ENCODE measurements around the gene BCAS3. TPM values are rescaled to one million over a fixed set of nuclear protein-coding genes. Genes with fewer than 3 reads are reported as not detected.

BCAS3 gene
- total RNA-seq, 2 donors from 2014 or later, result 28.0 to 33.4 TPM

GRCh38 chr17:61313461-61314326, 636.0 kb downstream of the BCAS3 start:
- Mint-ChIP-seq H3K4me1 (ENCODE audit: low read depth) (no peaks in the 10 kb centered on the region), H3K36me3 (ENCODE audit: insufficient read depth in 2 of 2) (no peaks in the 10 kb centered on the region), H3K27ac (no peak overlapping the region), H3K4me3 (no peak overlapping the region), H3K9me3 (no peaks in the 10 kb centered on the region), H3K27me3 (ENCODE audit: low read depth) (no peaks in the 10 kb centered on the region)
- DNase-seq (no peak), ATAC-seq (replicated peaks in 1 of 2) (no peak)

DNA sequence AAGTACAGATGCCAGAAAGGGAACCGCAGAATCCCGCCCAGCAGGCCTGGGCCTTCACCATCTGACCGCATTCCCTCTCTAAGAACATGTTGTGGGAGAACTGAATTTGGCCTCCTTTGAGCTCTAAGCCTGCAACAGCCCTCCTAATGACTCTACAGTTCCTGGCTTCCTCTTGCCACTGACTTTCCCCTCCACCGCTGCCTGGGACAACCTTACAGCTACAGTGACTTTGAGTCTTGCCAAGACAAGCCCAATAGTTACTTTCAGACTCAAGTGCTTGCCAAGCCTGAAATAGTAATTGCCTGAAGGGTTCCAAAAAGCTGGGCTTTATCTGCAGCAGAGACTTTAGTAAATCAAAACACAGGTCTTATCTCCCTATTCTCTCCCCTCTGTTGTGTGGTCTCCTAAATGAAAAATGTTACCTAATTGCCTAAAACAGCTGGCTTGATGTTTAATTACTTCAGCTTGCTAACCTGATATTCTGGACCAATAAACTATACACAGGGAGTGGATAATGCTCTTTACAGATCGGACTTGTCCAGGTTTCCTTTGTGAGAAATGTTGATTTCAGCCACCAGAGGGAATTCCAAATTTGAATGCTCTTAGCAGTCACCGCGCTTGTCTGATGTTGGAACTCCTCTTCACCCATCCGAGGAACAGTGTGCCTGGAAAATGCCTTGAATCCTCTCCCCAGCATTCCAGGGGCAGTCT, 636.9 kb downstream of the BCAS3 start:
- H3K27me3 Mint-ChIP-seq (ENCODE audit: low read depth), result no peaks in the 10 kb centered on the region
- no peaks in the 10 kb centered on the region for H3K9me3 Mint-ChIP-seq
- H3K4me3 Mint-ChIP-seq, result no peak overlapping the region
- ATAC-seq (replicated peaks in 1 of 2) (no peak), DNase-seq (no peak)
- H3K27ac Mint-ChIP-seq, result no peak overlapping the region
- H3K4me1 Mint-ChIP-seq (ENCODE audit: low read depth), result no peaks in the 10 kb centered on the region
- no peaks in the 10 kb centered on the region for H3K36me3 Mint-ChIP-seq (ENCODE audit: insufficient read depth in 2 of 2)

DNA sequence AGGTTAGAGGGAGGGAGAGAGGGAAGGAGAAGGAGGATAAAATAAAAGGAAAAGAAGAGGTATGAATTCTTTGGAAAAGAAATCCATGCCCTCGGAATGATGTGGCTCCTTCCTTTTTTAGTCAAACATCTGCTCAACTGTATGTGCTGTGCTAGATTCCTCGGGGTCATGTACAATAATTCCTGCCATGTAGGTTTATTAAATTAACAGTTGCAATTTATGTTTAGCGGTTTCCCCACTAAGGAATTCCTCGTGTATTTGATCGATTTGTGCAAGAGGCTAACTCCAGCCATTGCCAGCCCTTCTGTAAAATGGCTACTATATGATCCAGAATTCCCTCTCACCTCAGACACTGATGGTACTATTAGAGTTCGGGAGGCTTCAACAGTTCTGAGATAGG, 639.0 kb downstream of the BCAS3 start:
- no peaks in the 10 kb centered on the region for H3K27me3 Mint-ChIP-seq (ENCODE audit: low read depth)
- no peaks in the 10 kb centered on the region for H3K4me1 Mint-ChIP-seq (ENCODE audit: low read depth)
- no peak overlapping the region for H3K27ac Mint-ChIP-seq
- ATAC-seq (replicated peaks in 1 of 2) (no peak), DNase-seq (no peak)
- H3K36me3 Mint-ChIP-seq (ENCODE audit: insufficient read depth in 2 of 2), result no peaks in the 10 kb centered on the region
- no peak overlapping the region for H3K4me3 Mint-ChIP-seq
- no peaks in the 10 kb centered on the region for H3K9me3 Mint-ChIP-seq

DNA sequence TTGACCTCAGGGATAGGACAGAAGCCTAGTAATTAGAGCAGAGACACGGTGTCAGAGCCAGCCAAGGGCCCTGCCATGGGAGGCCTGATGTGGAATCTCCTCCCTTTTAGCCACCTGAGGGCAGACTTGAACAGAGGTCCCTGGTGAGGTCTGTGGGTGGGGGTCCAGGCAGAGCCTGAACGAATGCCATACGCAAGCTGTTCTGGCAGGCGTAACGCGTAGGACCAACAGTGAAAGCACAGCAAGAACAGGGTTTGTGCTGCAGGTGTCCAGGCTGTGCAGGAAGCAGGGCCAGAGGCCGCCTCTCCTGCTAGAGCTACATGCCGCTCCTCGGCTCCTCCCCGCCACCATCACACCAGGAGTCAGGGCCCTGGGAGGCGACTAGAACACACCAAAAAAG, 640.1 kb downstream of the BCAS3 start:
- ATAC-seq (replicated peaks in 1 of 2), result no peak
- no peaks in the 10 kb centered on the region for H3K27me3 Mint-ChIP-seq (ENCODE audit: low read depth)
- no peak overlapping the region for H3K27ac Mint-ChIP-seq
- H3K4me3 Mint-ChIP-seq, result no peak overlapping the region
- no peak for DNase-seq
- no peaks in the 10 kb centered on the region for H3K4me1 Mint-ChIP-seq (ENCODE audit: low read depth)
- no peaks in the 10 kb centered on the region for H3K36me3 Mint-ChIP-seq (ENCODE audit: insufficient read depth in 2 of 2)
- no peaks in the 10 kb centered on the region for H3K9me3 Mint-ChIP-seq

- Mint-ChIP-seq H3K9me3 (no peaks in the 10 kb centered on the region), H3K36me3 (ENCODE audit: insufficient read depth in 2 of 2) (no peaks in the 10 kb centered on the region), H3K27me3 (ENCODE audit: low read depth) (no peaks in the 10 kb centered on the region), H3K4me1 (ENCODE audit: low read depth) (no peaks in the 10 kb centered on the region), H3K4me3 (no peak overlapping the region), H3K27ac (no peak overlapping the region)
- ATAC-seq (replicated peaks in 1 of 2), result no peak
- DNase-seq, result no peak
These were observed 641.0 kb downstream of the BCAS3 start for GRCh38 chr17:61318684-61319098.

DNA sequence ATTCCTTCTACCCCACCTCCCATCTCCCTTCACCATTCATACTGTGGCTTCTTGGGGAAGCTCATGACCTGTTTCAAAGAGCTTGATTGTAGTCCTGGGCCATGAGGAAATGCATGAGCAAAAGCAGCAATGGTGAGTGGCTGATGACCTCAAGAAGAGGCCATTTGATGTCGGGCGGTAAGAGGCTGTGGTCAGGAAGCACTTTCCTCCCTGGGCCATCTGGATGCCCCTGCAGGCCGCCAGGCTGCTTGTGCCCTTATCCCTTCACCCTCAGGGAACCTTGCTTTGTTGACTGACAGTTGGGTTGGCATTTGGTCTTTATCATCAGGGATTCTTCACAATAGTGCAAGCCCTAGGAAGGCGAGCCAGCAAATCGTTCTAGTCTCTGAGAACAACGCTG, 643.7 kb downstream of the BCAS3 start:
- H3K36me3 Mint-ChIP-seq (ENCODE audit: insufficient read depth in 2 of 2), result no peaks in the 10 kb centered on the region
- H3K9me3 Mint-ChIP-seq, result no peaks in the 10 kb centered on the region
- no peaks in the 10 kb centered on the region for H3K4me1 Mint-ChIP-seq (ENCODE audit: low read depth)
- no peak overlapping the region for H3K4me3 Mint-ChIP-seq
- H3K27ac Mint-ChIP-seq, result no peak overlapping the region
- no peaks in the 10 kb centered on the region for H3K27me3 Mint-ChIP-seq (ENCODE audit: low read depth)
- DNase-seq (no peak), ATAC-seq (replicated peaks in 1 of 2) (no peak)

DNA sequence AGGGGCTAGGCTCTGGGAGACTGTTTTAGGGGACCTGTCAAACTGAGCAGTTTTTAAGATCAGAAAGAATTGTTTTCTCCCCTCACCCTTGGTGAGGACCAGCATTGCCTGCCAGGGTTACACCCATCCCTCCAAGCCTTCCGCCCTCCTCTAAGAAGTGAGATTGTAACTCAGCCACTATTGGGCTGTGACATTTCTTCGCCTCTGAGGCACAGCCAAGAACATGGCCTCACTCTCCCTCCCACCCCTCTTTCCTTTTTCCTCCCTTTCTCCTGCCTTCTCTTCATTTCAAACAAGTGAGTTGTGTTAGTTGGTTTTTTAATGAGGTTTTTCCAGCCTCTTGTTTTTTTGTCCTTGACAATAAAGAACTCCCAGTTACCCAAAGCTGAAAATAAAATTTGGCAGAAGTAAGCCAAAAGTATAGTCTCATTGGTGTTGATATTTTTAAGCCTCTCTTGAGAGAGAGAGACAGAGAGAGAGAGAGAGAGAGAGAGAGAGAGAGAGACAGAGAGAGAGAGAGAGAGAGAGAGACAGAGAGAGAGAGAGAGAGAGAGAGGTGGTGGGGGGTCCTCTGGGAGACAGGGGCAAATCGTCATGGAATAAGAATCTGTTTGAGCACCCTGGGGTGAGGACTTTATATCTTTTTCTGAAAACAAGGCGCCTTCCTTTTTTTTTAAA, 644.8 kb downstream of the BCAS3 start:
- DNase-seq, result no peak
- Mint-ChIP-seq H3K4me3 (no peak overlapping the region), H3K36me3 (ENCODE audit: insufficient read depth in 2 of 2) (no peaks in the 10 kb centered on the region), H3K27ac (no peak overlapping the region), H3K27me3 (ENCODE audit: low read depth) (no peaks in the 10 kb centered on the region), H3K4me1 (ENCODE audit: low read depth) (no peaks in the 10 kb centered on the region), H3K9me3 (no peaks in the 10 kb centered on the region)
- no peak for ATAC-seq (replicated peaks in 1 of 2)

- Mint-ChIP-seq H3K9me3 (no peaks in the 10 kb centered on the region), H3K4me3 (no peak overlapping the region), H3K27me3 (ENCODE audit: low read depth) (no peaks in the 10 kb centered on the region), H3K4me1 (ENCODE audit: low read depth) (no peaks in the 10 kb centered on the region), H3K36me3 (ENCODE audit: insufficient read depth in 2 of 2) (no peaks in the 10 kb centered on the region), H3K27ac (peak overlapping the region; percentile 40)
- DNase-seq, result no peak
- ATAC-seq (replicated peaks in 1 of 2), result no peak
These were observed 645.6 kb downstream of the BCAS3 start for GRCh38 chr17:61323003-61323908.

GRCh38 chr17:61323909-61324868, 646.5 kb downstream of the BCAS3 start:
- DNase-seq, result no peak
- no peak for ATAC-seq (replicated peaks in 1 of 2)
- Mint-ChIP-seq H3K27me3 (ENCODE audit: low read depth) (no peaks in the 10 kb centered on the region), H3K36me3 (ENCODE audit: insufficient read depth in 2 of 2) (no peaks in the 10 kb centered on the region), H3K4me3 (no peak overlapping the region), H3K27ac (no peak overlapping the region), H3K4me1 (ENCODE audit: low read depth) (no peaks in the 10 kb centered on the region), H3K9me3 (no peaks in the 10 kb centered on the region)

DNA sequence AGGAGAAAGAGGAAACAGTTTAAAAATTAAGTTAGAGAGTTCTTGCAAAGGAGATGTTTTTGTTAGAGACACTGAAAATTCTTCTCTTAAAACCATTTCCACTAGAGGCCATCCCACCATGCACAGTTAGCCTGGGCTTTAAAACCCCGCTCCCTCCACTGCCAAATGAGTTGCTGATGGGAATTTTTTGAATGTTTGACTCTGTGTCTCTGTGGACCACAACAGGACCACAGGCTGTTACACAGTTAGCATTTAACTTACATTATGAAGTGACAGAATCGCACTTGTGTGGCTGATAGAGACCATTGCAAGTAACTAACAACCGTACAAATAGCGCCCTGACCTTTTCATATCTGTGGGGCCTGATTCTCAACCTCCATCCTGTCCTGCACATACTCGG, 647.3 kb downstream of the BCAS3 start:
- Mint-ChIP-seq H3K27me3 (ENCODE audit: low read depth) (no peaks in the 10 kb centered on the region), H3K9me3 (no peaks in the 10 kb centered on the region), H3K4me1 (ENCODE audit: low read depth) (no peaks in the 10 kb centered on the region), H3K27ac (no peak overlapping the region), H3K36me3 (ENCODE audit: insufficient read depth in 2 of 2) (no peaks in the 10 kb centered on the region), H3K4me3 (no peak overlapping the region)
- no peak for ATAC-seq (replicated peaks in 1 of 2)
- no peak for DNase-seq

- no peak for DNase-seq
- Mint-ChIP-seq H3K9me3 (no peaks in the 10 kb centered on the region), H3K4me1 (ENCODE audit: low read depth) (no peaks in the 10 kb centered on the region), H3K27ac (no peak overlapping the region), H3K27me3 (ENCODE audit: low read depth) (no peaks in the 10 kb centered on the region), H3K36me3 (ENCODE audit: insufficient read depth in 2 of 2) (no peaks in the 10 kb centered on the region), H3K4me3 (no peak overlapping the region)
- no peak for ATAC-seq (replicated peaks in 1 of 2)
These were observed 647.9 kb downstream of the BCAS3 start for GRCh38 chr17:61325382-61326073.

All from activated T-cell treated with anti-CD3 and anti-CD28 coated beads, Interleukin-2, amount 50 U/mL, for 72 hours (primary cell).